Tibial nerve (tissue), 4 donors: ENCODE data around the gene NSD2. TPM values are rescaled to one million over a fixed set of nuclear protein-coding genes. Genes with fewer than 3 reads are reported as not detected.

ENCODE experiments used
- DNase-seq, 2 donors: peaks; one replicate each; pipeline ENCODE4 v3.0.0-alpha.2; 2019; ENCODE audit warnings: low spot score in 2 of 2
- H3K27ac ChIP-seq, 4 donors: fragments of 200-600 bp; sonication (generic) in 3 of 4; one replicate each; pipeline ENCODE4 v1.5.1; 2017 to 2019; ENCODE audit warnings: mild to moderate bottlenecking in 1 of 4
- H3K27me3 ChIP-seq, 2 donors: fragments of 200-600 bp; sonication (generic) in 1 of 2; one replicate each; pipeline versions ENCODE4 v1.5.1 to v1.6.0; 2017 to 2019
- H3K36me3 ChIP-seq, 3 donors: fragments of 200-600 bp; sonication (generic); one replicate each; pipeline ENCODE4 v1.5.1; 2018 to 2019
- H3K4me1 ChIP-seq, 4 donors: fragments of 200-600 bp; sonication (generic) in 3 of 4; one replicate each; pipeline ENCODE4 v1.5.1; 2017 to 2019
- H3K4me3 ChIP-seq, 4 donors: fragments of 200-600 bp; sonication (generic) in 3 of 4; one replicate each; pipeline ENCODE4 v1.5.1; 2017 to 2019; ENCODE audit warnings: mild to moderate bottlenecking in 1 of 4, moderate library complexity in 1 of 4
- H3K9me3 ChIP-seq, 4 donors: fragments of 200-600 bp; sonication (generic) in 3 of 4; one replicate each; pipeline ENCODE4 v1.5.1; 2017 to 2019
- CTCF ChIP-seq, 5 experiments: fragments of 200-600 bp in 3 of 5; fragments of 450-650 bp in 2 of 5; sonication (generic) in 3 of 5; IDR thresholded peaks; one replicate each; pipeline ENCODE4 v1.5.1; 2016 to 2019; ENCODE audit warnings: antibody characterized with exemption in 5 of 5, mild to moderate bottlenecking in 3 of 5, moderate library complexity in 2 of 5
- EP300 ChIP-seq, 2 donors: sonication (generic); formaldehyde crosslinking; IDR thresholded peaks; one replicate each; pipeline ENCODE4 v1.6.1; 2017; ENCODE audit warnings: antibody characterized with exemption in 2 of 2, mild to moderate bottlenecking in 1 of 2
- POLR2A ChIP-seq, 2 donors: fragments of 450-650 bp; IDR thresholded peaks; one replicate each; pipeline ENCODE4 v1.6.1; 2017; ENCODE audit warnings: antibody characterized with exemption in 2 of 2, mild to moderate bottlenecking in 2 of 2, moderate library complexity in 2 of 2
- WGBS, 2 donors: methylation state at CpG; one replicate each; pipeline ENCODE4 v1.1.5; 2018; 5-methylcytosine and 5-hydroxymethylcytosine counted together
- total RNA-seq, 4 donors: library from RNA; depleted of rRNA; stranded (reverse); fragments of >200 nt; gene quantifications; one replicate each; pipeline ENCODE4 v1.1.0, GENCODE V29; 2016

Gene NSD2
- total RNA-seq, 4 donors from 2014 or later = 27.2 to 45.6 (median 32.2) TPM

- Histone ChIP-seq H3K27me3 (no peaks in the 10 kb centered on the region), H3K27ac (no peak overlapping the region), H3K4me1 (no peaks in the 10 kb centered on the region), H3K36me3 (peaks cover 0 to 71% (median 7%) of the 10 kb centered on the region in 3 donors), H3K9me3 (no peaks in the 10 kb centered on the region), H3K4me3 (no peak overlapping the region)
- no peak for TF ChIP-seq CTCF (IDR thresholded peaks at IDR 0.05)
- no peak for DNase-seq
- WGBS, 2 donors = 93 to 95% methylated on average over 6 of the region's 6 CpGs
Observed at GRCh38 chr4:1970926-1971325, 99.7 kb downstream of the NSD2 start.

- 93 to 95% methylated on average over 16 of the region's 16 CpGs for WGBS, 2 donors
- no peak for DNase-seq
- no peak overlapping the region for H3K27ac ChIP-seq
- no peaks in the 10 kb centered on the region for H3K9me3 ChIP-seq
- no peaks in the 10 kb centered on the region for H3K27me3 ChIP-seq
- H3K4me1 ChIP-seq = no peaks in the 10 kb centered on the region
- peaks cover 0 to 78% (median 7%) of the 10 kb centered on the region in 3 donors for H3K36me3 ChIP-seq
- TF ChIP-seq POLR2A (IDR thresholded peaks at IDR 0.05) = no peak
- TF ChIP-seq EP300 (IDR thresholded peaks at IDR 0.05) = no peak
- no peak for TF ChIP-seq CTCF (IDR thresholded peaks at IDR 0.05)
- no peak overlapping the region for H3K4me3 ChIP-seq
Observed at GRCh38 chr4:1971456-1972200, 100.4 kb downstream of the NSD2 start.

- Histone ChIP-seq H3K4me3 (no peak overlapping the region), H3K4me1 (no peaks in the 10 kb centered on the region), H3K9me3 (no peaks in the 10 kb centered on the region), H3K27me3 (no peaks in the 10 kb centered on the region), H3K27ac (no peak overlapping the region), H3K36me3 (peaks cover 0 to 86% (median 12%) of the 10 kb centered on the region in 3 donors)
- no peak for TF ChIP-seq POLR2A (IDR thresholded peaks at IDR 0.05)
- TF ChIP-seq EP300 (IDR thresholded peaks at IDR 0.05) = no peak
- TF ChIP-seq CTCF (IDR thresholded peaks at IDR 0.05) = no peak
- DNase-seq = no peak
- 90 to 91% methylated on average over 10 of the region's 10 CpGs for WGBS, 2 donors
Observed at GRCh38 chr4:1972414-1972813, 101.2 kb downstream of the NSD2 start.

GRCh38 chr4:1973218-1973617, 102.0 kb downstream of the NSD2 start:
- Histone ChIP-seq H3K36me3 (peaks cover 0 to 87% (median 12%) of the 10 kb centered on the region in 3 donors), H3K27ac (no peak overlapping the region), H3K4me3 (no peak overlapping the region), H3K9me3 (no peaks in the 10 kb centered on the region), H3K4me1 (no peaks in the 10 kb centered on the region), H3K27me3 (no peaks in the 10 kb centered on the region)
- TF ChIP-seq POLR2A (IDR thresholded peaks at IDR 0.05) (no peak), EP300 (IDR thresholded peaks at IDR 0.05) (no peak), CTCF (IDR thresholded peaks at IDR 0.05) (no peak)
- WGBS, 2 donors = 96% methylated on average over 10 to 12 of the region's 12 CpGs
- DNase-seq = no peak

GRCh38 chr4:1973661-1974060, 102.5 kb downstream of the NSD2 start:
- TF ChIP-seq EP300 (IDR thresholded peaks at IDR 0.05) (no peak), CTCF (IDR thresholded peaks at IDR 0.05) (no peak), POLR2A (IDR thresholded peaks at IDR 0.05) (no peak)
- H3K27ac ChIP-seq = no peak overlapping the region
- H3K36me3 ChIP-seq = peaks cover 0 to 89% (median 12%) of the 10 kb centered on the region in 3 donors
- no peaks in the 10 kb centered on the region for H3K4me1 ChIP-seq
- H3K4me3 ChIP-seq = no peak overlapping the region
- no peak for DNase-seq
- no peaks in the 10 kb centered on the region for H3K27me3 ChIP-seq
- 92 to 95% methylated on average over 15 to 18 of the region's 18 CpGs for WGBS, 2 donors
- no peaks in the 10 kb centered on the region for H3K9me3 ChIP-seq
